Kidney (tissue), 14 donors: Measurements from ENCODE around the gene NUMA1. TPM values are rescaled to one million over a fixed set of nuclear protein-coding genes. Genes with fewer than 3 reads are reported as not detected.

Source experiments
- DNase-seq, 5 donors: peaks; one replicate each; pipeline ENCODE4 v3.0.0-alpha.2; 2013 to 2020
- FAIRE-seq: peaks from 2 replicates; lab custom pipeline; 2012; peaks lifted over from hg19 to GRCh38; lab: Jason Lieb, UNC
- H3K27ac ChIP-seq, 2 donors: one replicate each; pipeline ENCODE4 v1.7.0; 2013; ENCODE audit warnings: low read depth in 2 of 2, low read length in 2 of 2, inconsistent platforms in 1 of 2
- H3K27me3 ChIP-seq: one replicate; pipeline ENCODE4 v1.7.1; 2013; ENCODE audit warnings: low read length, inconsistent platforms; ENCODE audit not compliant: control insufficient read depth, insufficient read depth
- H3K36me3 ChIP-seq, 3 donors: one replicate each; pipeline versions ENCODE4 v1.7.0 to v1.7.1; 2013; ENCODE audit warnings: low read length in 3 of 3, control low read depth in 1 of 3, inconsistent platforms in 1 of 3; ENCODE audit not compliant: insufficient read depth in 3 of 3, control insufficient read depth in 2 of 3
- H3K4me1 ChIP-seq, 3 donors: one replicate each; pipeline versions ENCODE4 v1.7.0 to v1.7.1; 2013; ENCODE audit warnings: low read length in 3 of 3, inconsistent platforms in 1 of 3, low read depth in 1 of 3; ENCODE audit not compliant: control insufficient read depth in 2 of 3, insufficient read depth in 2 of 3
- H3K4me3 ChIP-seq, 3 donors: one replicate each; pipeline versions ENCODE4 v1.7.0 to v1.8.1; 2013; ENCODE audit warnings: low read length in 3 of 3, control low read depth in 1 of 3, inconsistent platforms in 1 of 3
- H3K9ac ChIP-seq, 3 donors: one replicate each; pipeline versions ENCODE4 v1.7.0 to v1.7.1; 2013; ENCODE audit warnings: low read length in 3 of 3, control low read depth in 1 of 3, inconsistent platforms in 1 of 3
- H3K9me3 ChIP-seq, 3 donors: one replicate each; pipeline versions ENCODE4 v1.7.0 to v1.7.1; 2013; ENCODE audit warnings: low read length in 3 of 3, control low read depth in 1 of 3, inconsistent platforms in 1 of 3; ENCODE audit not compliant: control insufficient read depth in 2 of 3, insufficient read depth in 1 of 3
- CTCF ChIP-seq: IDR thresholded peaks from 3 replicates; pipeline ENCODE4 v1.5.1; 2012; ENCODE audit warnings: mild to moderate bottlenecking, moderate library complexity, borderline replicate concordance; ENCODE audit not compliant: insufficient read depth; ENCODE audit errors: extremely low read depth
- intact Hi-C: fragments of 100-400 bp; cut with DNase I; formaldehyde crosslinking; loops from one replicate; pipeline ENCODE4 v1.11.1; 2022
- polyA plus RNA-seq: library from polyadenylated mRNA; stranded (reverse); fragments of 350-450 nt; fragmentation: Illumina TruSeq; extraction: RNeasy Lipid Tissue Mini Kit (QIAGEN cat#74804); gene quantifications from one replicate; pipeline ENCODE4 v1.2.3, GENCODE V29; 2014; ENCODE audit warnings: low read depth, low replicate concordance; ENCODE audit not compliant: insufficient read depth
- total RNA-seq: library from RNA; stranded (reverse); fragmentation: NEBNext Ultra II Directional; extraction: Animal tissue kit (Norgen Biotek cat#: 25700); gene quantifications from one replicate; pipeline ENCODE4 v1.2.1, GENCODE V29; 2021
- donor health status: control.
- donor health status: control.
- donor health status: control.
- donor health status: control.
- donor health status: control.
- donor health status: DM: yes; HTN: yes; CAD: no.
- donor health status: Normal renal cell carcinoma (clear cell type).

NUMA1 gene
- total and polyA plus RNA-seq, 2 donors from 2014 or later: 85.3 to 198 TPM

- H3K4me3 ChIP-seq: no peak overlapping the region
- no peak for TF ChIP-seq CTCF
- intact Hi-C loops: no loop called here
- no peaks in the 10 kb centered on the region for H3K27me3 ChIP-seq
- H3K4me1 ChIP-seq: peaks cover 0 to 6% (median 0%) of the 10 kb centered on the region in 3 donors
- DNase-seq (no peak), FAIRE-seq (no peak)
- H3K27ac ChIP-seq: no peak overlapping the region
- no peak overlapping the region for H3K9ac ChIP-seq
- no peaks in the 10 kb centered on the region for H3K9me3 ChIP-seq
- H3K36me3 ChIP-seq: peaks cover 8 to 86% (median 79%) of the 10 kb centered on the region in 3 donors
Observed at GRCh38 chr11:72006309-72007088, 73.8 kb downstream of the NUMA1 start.

DNA sequence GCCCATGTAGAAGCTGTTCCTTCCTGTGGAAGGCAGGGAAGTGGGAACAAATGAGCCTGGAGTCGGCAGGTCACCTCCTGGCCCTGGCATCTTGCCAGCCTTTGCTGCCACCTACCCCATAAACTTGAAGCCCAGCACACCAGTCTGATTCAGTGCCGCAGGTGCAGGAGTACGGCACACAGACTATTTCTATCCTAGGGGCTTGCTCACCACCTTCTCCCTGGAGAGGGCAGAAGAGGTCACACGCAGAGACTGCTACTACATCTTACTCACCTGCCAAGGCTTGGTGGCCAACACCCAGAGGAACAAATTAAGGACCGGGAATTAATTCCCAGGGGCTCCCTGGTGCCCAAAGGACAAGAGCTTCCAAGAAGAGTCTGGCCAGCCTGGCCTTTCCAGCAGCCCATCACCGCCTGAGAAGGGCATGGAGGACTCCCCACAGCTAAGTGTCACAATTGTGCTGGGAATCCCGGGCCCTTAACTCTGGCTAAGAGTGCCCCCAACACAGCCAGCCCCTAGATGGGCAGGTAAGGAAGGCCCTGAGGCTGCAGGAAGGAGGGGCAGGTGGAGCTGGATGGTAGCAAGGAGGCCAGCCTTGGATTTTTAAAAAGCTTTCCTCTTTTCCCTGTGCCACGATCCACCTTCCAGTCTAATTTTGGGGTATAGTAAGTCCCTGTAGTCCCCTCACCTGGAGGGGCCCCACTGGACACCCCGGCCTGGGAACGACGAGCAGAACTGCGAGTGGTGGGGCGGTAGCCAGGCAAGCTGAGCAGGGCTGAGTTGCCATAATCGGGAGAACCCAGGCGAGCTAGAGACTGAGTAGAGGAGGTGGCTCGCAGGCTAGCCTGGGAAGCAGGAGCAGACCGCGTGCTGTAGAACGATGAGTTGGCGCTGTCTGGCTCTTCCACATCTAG lies 74.7 kb downstream of the NUMA1 start:
- Histone ChIP-seq H3K9ac (no peak overlapping the region), H3K4me1 (peaks cover 0 to 7% (median 3%) of the 10 kb centered on the region in 3 donors), H3K4me3 (no peak overlapping the region), H3K36me3 (peaks cover 8 to 77% (median 71%) of the 10 kb centered on the region in 3 donors), H3K9me3 (no peaks in the 10 kb centered on the region), H3K27me3 (no peaks in the 10 kb centered on the region), H3K27ac (no peak overlapping the region)
- FAIRE-seq: no peak
- no peak for TF ChIP-seq CTCF
- peak in 2 of 5 donors; percentile 37 to 73 for DNase-seq
- intact Hi-C loops: no loop called here

- Histone ChIP-seq H3K4me3 (no peak overlapping the region), H3K36me3 (peaks cover 8 to 68% (median 62%) of the 10 kb centered on the region in 3 donors), H3K27me3 (no peaks in the 10 kb centered on the region), H3K9me3 (no peaks in the 10 kb centered on the region), H3K27ac (no peak overlapping the region), H3K9ac (no peak overlapping the region), H3K4me1 (peaks cover 0 to 11% (median 9%) of the 10 kb centered on the region in 3 donors)
- no peak for FAIRE-seq
- intact Hi-C loops: no loop called here
- peak in 2 of 5 donors; percentile 34 for DNase-seq
- no peak for TF ChIP-seq CTCF
Observed at GRCh38 chr11:72004515-72005346, 75.6 kb downstream of the NUMA1 start.
